Endothelial cell of umbilical vein (primary cell): ENCODE measurements around the gene SERPINA6. TPM values are rescaled to one million over a fixed set of nuclear protein-coding genes. Genes with fewer than 3 reads are reported as not detected.

Source experiments
- BruUV-seq: library from RNA; stranded (reverse); fragments of 400-500 nt; replicated peaks from 2 replicates; lab custom pipeline; 2021; lab: Mats Ljungman, UMichigan
- CTCF ChIA-PET: fragments of 300-600, 350-600 bp; sonication (Branson Sonifier 250); formaldehyde crosslinking; loops from one replicate; lab custom pipeline; 2021; ENCODE audit warnings: antibody characterized with exemption, inconsistent platforms; lab: Charles Lee
- POLR2A ChIA-PET: fragments of 300-600, 350-600 bp; sonication (Branson Sonifier 250); formaldehyde crosslinking; loops from one replicate; lab custom pipeline; 2021; ENCODE audit warnings: antibody characterized with exemption, inconsistent platforms; lab: Charles Lee
- DNase-seq: peaks from one replicate; pipeline ENCODE4 v3.0.0-alpha.2; 2011; ENCODE audit warnings: low read depth, low spot score
- FAIRE-seq: peaks from 2 replicates; lab custom pipeline; 2011; peaks lifted over from hg19 to GRCh38; lab: Jason Lieb, UNC
- H2AFZ ChIP-seq: 2 replicates; pipeline ENCODE4 v1.6.0; 2012; ENCODE audit warnings: low read depth, low read length, control low read depth, inconsistent platforms
- H3K27ac ChIP-seq: 2 replicates; pipeline ENCODE4 v1.5.1; 2011; ENCODE audit warnings: low read depth, mild to moderate bottlenecking, control low read depth, low read length, moderate library complexity; ENCODE audit not compliant: insufficient read depth
- H3K27me3 ChIP-seq, 2 experiments: 2 replicates each; pipeline versions ENCODE4 v1.6.0 to v1.6.1; 2011; ENCODE audit warnings: low read length in 2 of 2, mixed read lengths in 1 of 2; ENCODE audit not compliant: control insufficient read depth in 2 of 2, insufficient read depth in 2 of 2
- H3K36me3 ChIP-seq, 2 experiments: 2 replicates in 1 of 2; 3 replicates in 1 of 2; pipeline ENCODE4 v1.5.1; 2011; ENCODE audit warnings: low read length in 2 of 2, mild to moderate bottlenecking in 1 of 2, moderate library complexity in 1 of 2; ENCODE audit not compliant: control insufficient read depth in 2 of 2, insufficient read depth in 2 of 2; ENCODE audit errors: extremely low read depth in 1 of 2
- H3K4me1 ChIP-seq: 3 replicates; pipeline ENCODE4 v1.5.1; 2011; ENCODE audit warnings: mild to moderate bottlenecking, low read length; ENCODE audit not compliant: control insufficient read depth, insufficient read depth; ENCODE audit errors: extremely low read depth
- H3K4me2 ChIP-seq: 2 replicates; pipeline ENCODE4 v1.6.1; 2011; ENCODE audit warnings: low read length, control low read depth, mixed read lengths; ENCODE audit not compliant: insufficient read depth
- H3K4me3 ChIP-seq, 3 experiments: fragments of 200-600 bp in 1 of 3; sonication (generic), shearing (Covaris generic) in 1 of 3; replicated peaks in 1 of 3; 2 replicates each; pipeline ENCODE4 v1.5.1; 2011 to 2016; ENCODE audit warnings: control low read depth in 3 of 3, low read length in 3 of 3, mild to moderate bottlenecking in 2 of 3, inconsistent platforms in 1 of 3, low read depth in 1 of 3, moderate library complexity in 1 of 3; ENCODE audit not compliant: insufficient read depth in 1 of 3
- H3K79me2 ChIP-seq: 2 replicates; pipeline ENCODE4 v1.6.0; 2012; ENCODE audit warnings: low read length, inconsistent platforms; ENCODE audit not compliant: control insufficient read depth, insufficient read depth
- H3K9ac ChIP-seq: replicated peaks from 2 replicates; pipeline ENCODE3; 2011; ENCODE audit warnings: low read length, control low read depth; ENCODE audit not compliant: insufficient read depth; ENCODE audit errors: extremely low read depth
- H3K9me1 ChIP-seq: replicated peaks from 3 replicates; pipeline ENCODE4 v1.6.0; 2011; ENCODE audit warnings: mild to moderate bottlenecking, low read length; ENCODE audit not compliant: control insufficient read depth, insufficient read depth; ENCODE audit errors: extremely low read depth
- H3K9me3 ChIP-seq: replicated peaks from 2 replicates; pipeline ENCODE4 v1.5.1; 2012; ENCODE audit warnings: low read length, inconsistent platforms; ENCODE audit not compliant: control insufficient read depth, insufficient read depth
- H4K20me1 ChIP-seq: replicated peaks from 2 replicates; pipeline ENCODE3; 2011; ENCODE audit warnings: mild to moderate bottlenecking, low read length; ENCODE audit not compliant: control insufficient read depth, insufficient read depth; ENCODE audit errors: extremely low read depth
- CTCF ChIP-seq, 2 donors: IDR thresholded peaks; 1 replicate in 1 of 2; 2 replicates in 1 of 2; pipeline ENCODE4 v1.5.1; 2011; ENCODE audit warnings: low read length in 2 of 2, mild to moderate bottlenecking in 2 of 2, moderate library complexity in 2 of 2, control low read depth in 1 of 2, inconsistent platforms in 1 of 2, low read depth in 1 of 2; ENCODE audit not compliant: insufficient read depth in 1 of 2; ENCODE audit errors: extremely low read depth in 1 of 2
- GATA2 ChIP-seq: IDR thresholded peaks from 2 replicates; pipeline ENCODE4 v1.7.0; 2011; ENCODE audit warnings: low read depth, mild to moderate bottlenecking, moderate library complexity, mixed read lengths, low read length; ENCODE audit not compliant: insufficient read length, insufficient read depth
- JUN ChIP-seq: IDR thresholded peaks from 2 replicates; pipeline ENCODE4 v1.6.1; 2011; ENCODE audit warnings: borderline replicate concordance, low read depth; ENCODE audit not compliant: insufficient read length, insufficient read depth
- MYC ChIP-seq: IDR thresholded peaks from one replicate; pipeline ENCODE4 v1.6.1; 2011; ENCODE audit warnings: mild to moderate bottlenecking, low read depth, low read length
- POLR2A ChIP-seq: IDR thresholded peaks from 2 replicates; pipeline ENCODE4 v1.6.1; 2012; ENCODE audit warnings: low read depth, mild to moderate bottlenecking, control low read depth, low read length
- POLR2AphosphoS5 ChIP-seq: IDR thresholded peaks from 2 replicates; pipeline ENCODE4 v1.6.1; 2012; ENCODE audit warnings: low read depth, mild to moderate bottlenecking, control low read depth, low read length, moderate library complexity; ENCODE audit not compliant: insufficient read depth
- dilution Hi-C: fragments of 300-500 bp; cut with MboI; formaldehyde crosslinking; loops from one replicate; pipeline ENCODE4 v1.15.0; 2019; ENCODE audit warnings: low sequenced_read_pairs; ENCODE audit not compliant: extremely low pct_ligation_motif_present
- intact Hi-C: fragments of 100-400 bp; cut with micrococcal nuclease; formaldehyde crosslinking; loops from one replicate; pipeline ENCODE4 v1.10.0; 2022
- polyA plus RNA-seq, 4 experiments: library from polyadenylated mRNA; depleted of rRNA in 3 of 4; stranded (reverse) in 3 of 4; unstranded in 1 of 4; fragments of >200 nt; gene quantifications; 2 replicates each; pipeline versions ENCODE4 v1.2.1 to v1.2.3, GENCODE V29; 2011 to 2012; ENCODE audit warnings: missing spikeins in 1 of 4
- total RNA-seq: library from RNA; stranded (reverse); gene quantifications from 2 replicates; pipeline ENCODE4 v1.2.3, GENCODE V29; 2021

The SERPINA6 gene
- total and polyA plus RNA-seq, 2 donors (not counting 3 experiments of a cell fraction or from before 2014, with no cell fraction given), result not detected

GRCh38 chr14:94288610-94289465 lies 34.3 kb downstream of the SERPINA6 start:
- dilution Hi-C loops (no loop called here), intact Hi-C loops (no loop called here)
- Histone ChIP-seq H3K36me3 (no peaks in the 10 kb centered on the region), H2AFZ (no peak overlapping the region), H3K9me1 (no peaks in the 10 kb centered on the region), H3K9me3 (no peaks in the 10 kb centered on the region), H3K4me1 (no peaks in the 10 kb centered on the region), H3K79me2 (no peaks in the 10 kb centered on the region), H3K4me3 (no peak overlapping the region), H3K4me2 (no peak overlapping the region), H3K9ac (no peak overlapping the region), H4K20me1 (no peaks in the 10 kb centered on the region), H3K27me3 (no peaks in the 10 kb centered on the region), H3K27ac (no peak overlapping the region)
- no peak for DNase-seq
- no TSS peak for BruUV-seq
- CTCF ChIA-PET, result no interaction called here
- FAIRE-seq, result no peak
- TF ChIP-seq POLR2A, result no peak
- TF ChIP-seq POLR2AphosphoS5, result no peak
- no peak for TF ChIP-seq MYC
- no peak for TF ChIP-seq GATA2
- no peak for TF ChIP-seq CTCF (IDR thresholded peaks at IDR 0.05; ENCODE audit: extremely low read depth in 1 of 2, insufficient read depth in 1 of 2, low read depth in 1 of 2, low read length in 2 of 2)
- no peak for TF ChIP-seq JUN
- POLR2A ChIA-PET, result no interaction called here
